ENCODE measurements around the gene TMEM126A.

- TF ChIP-seq POLR2AphosphoS5 (IDR thresholded peaks at IDR 0.05) (no peak), CTCF (IDR thresholded peaks at IDR 0.05) (no peak), POLR2A (IDR thresholded peaks at IDR 0.05) (no peak)
Measured at GRCh38 chr11:85673393-85673792, 25.6 kb downstream of the TMEM126A start.
